Dedifferentiated amniotic fluid mesenchymal stem cell (primary cell): ENCODE data around the gene DMD.
"Not testable (repeated sequence)": the region's sequence is repeated elsewhere in the genome, so short reads cannot be mapped to it uniquely, and the experiment has no call there.

Experiments
- DNase-seq: peaks from one replicate; pipeline ENCODE4 v3.0.0-alpha.2; 2016; ENCODE audit errors: extremely low spot score

The DMD gene

DNA sequence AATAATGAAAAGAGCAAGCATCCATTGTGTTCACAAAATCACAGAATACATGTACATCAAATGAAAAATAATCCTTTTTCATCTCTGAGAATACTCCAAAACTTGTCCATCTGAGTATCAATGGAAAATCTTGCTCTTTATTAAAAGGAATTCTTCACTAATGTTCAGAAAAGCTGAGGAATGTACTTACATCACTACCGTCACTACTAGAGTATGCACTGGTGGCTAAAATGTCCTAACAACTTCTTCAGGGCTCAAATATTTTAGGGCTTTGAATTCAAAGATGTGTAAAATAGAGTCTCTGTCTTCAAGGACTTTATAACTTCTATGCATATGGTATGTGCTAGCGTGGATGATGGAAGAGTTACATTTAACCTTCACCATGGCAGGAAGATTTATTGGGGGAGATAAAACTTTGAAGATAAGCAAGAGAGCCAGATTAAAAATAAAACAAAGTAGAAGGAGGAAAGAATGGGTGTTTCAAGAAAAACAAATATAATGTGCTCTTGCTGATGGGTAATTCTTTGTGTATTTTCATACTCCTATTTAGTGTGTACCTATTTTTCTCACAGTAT, 55.1 kb downstream of the DMD start:
- no peak for DNase-seq

DNA sequence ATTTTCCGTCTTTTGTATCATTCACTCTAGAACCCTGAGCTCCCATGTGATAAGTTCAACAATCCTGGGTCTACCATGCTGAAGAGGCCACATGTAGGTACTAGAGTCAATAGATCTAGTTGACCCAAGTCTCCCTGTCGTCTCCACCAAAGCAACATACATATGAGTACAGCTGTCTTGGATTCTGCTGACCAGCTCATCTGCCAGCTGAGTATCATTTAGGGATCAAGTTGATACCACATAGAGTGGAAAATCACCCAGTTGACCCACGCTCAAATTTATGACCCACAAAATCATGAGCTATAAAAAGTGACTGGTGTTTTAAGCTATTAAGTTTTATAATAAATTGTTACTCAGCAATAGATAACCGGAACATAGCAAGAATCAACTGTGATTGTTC, 61.8 kb downstream of the DMD start:
- DNase-seq = no peak

DNA sequence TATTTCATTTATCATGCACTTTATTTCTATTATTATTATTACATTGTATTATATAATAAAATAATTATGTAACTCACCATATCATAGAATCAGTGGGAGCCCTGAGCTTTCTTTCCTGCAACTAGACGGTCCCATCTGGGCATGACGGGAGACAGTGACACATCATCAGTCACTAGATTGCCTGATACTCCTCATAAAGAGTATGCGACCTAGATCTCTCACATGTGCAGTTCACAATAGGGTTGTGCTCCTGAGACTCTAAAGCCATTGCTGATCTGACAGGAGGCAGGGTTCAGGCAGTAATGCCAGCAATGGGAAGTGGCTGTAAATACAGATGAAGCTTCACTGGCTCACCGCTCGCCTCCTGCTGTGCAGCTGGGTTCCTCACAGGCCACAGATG, 62.3 kb downstream of the DMD start:
- no peak for DNase-seq

DNA sequence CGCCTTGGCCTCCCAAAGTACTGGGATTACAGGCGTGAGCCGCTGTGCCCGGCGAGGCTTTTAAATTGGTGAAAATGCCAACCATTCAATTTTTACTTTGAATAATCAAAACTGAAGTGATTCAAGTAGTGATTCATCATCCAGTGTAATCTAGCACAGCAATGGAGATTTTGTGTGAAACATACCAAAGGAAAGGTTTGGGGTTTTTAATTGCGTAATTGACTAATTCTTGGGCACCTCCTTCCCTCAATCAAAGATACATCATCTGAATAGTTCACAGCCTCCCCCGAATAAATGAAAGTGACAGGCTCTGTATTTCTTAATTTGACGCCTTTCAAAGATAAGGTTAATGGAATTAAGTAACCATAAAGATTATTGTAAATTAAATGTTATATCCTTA, 69.0 kb downstream of the DMD start:
- DNase-seq = no peak

DNA sequence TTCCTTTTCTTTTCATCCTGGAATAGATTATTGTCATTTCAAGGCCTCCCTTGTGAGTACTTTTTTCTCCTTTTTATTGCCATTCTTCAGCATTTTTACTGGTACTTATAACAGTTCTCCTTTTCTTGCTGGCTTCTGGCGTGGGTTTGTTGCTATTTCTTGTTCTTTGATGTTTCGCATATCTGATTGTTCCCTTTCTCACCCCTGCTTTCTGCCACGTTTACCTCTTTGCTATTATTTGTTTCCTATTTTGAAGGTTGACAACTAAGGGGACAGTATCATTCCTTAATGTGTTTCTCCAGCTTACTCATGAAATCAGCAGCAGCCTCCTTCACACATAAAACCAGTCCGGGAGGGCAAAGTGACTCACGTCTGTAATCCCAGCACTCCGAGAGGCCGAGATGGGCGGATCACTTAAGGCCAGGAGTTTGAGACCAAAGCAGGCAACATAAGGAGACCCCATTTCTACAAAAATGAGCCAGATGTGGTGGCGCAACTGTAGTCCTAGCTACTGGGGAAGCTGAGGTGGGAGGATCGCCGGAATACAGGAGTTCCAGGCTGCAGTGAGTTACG, 72.6 kb downstream of the DMD start:
- DNase-seq = no peak

DNA sequence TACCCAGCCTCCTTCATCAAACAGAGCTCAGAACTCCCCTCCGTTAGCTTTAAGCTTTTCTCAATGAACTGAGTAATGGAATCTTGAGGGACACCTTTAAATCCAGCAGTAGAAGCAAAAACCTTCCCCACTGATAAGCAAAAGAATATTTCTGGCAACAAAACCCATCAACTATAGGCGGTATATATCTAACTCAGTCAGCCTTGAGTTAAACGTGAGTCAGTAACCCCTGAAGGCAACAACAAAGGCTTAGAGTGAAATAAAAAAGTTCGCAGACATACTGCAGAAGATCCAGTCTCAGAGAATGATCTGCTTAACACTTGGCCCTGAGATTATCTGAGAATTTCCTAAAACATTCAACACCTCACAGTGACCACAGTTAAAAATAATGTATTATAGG, 77.2 kb downstream of the DMD start:
- DNase-seq = no peak

DNA sequence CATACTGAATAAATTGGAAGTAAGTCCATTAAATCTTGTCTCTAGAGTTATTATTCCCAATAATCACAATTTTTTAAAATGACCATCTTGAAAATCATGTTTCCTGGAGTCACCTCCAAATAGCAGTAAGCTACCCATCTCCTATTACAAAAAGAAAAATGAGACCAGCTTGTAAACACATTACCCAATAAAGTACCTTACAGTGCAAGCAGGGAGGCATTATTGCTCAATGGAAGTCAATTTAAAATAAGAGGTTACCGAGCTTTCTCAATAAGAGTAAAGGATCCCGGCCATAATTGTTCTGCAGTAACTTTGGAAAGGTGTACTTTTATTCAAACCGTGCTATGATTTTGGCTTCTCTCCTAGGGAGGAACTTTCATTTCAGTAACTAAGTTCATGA, 78.0 kb downstream of the DMD start:
- DNase-seq = no peak

DNA sequence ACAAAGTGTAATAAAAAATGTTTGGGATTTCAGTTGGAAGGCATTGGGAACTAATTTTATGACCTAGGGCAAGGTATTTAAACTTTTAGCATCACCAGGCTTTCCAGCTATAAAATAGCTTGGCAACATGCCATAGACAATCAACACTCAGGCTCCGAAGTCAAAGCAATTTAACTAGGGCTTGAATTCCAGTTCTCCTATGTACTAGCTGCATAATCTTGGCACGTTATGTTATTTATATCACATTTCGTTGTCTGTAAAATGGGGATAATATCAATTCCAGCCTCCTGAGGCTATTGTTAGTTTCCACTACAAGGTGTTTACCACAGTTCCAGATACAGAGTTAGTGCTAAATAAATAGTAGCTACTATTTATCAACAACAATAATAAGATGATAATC, 78.8 kb downstream of the DMD start:
- no peak for DNase-seq

DNA sequence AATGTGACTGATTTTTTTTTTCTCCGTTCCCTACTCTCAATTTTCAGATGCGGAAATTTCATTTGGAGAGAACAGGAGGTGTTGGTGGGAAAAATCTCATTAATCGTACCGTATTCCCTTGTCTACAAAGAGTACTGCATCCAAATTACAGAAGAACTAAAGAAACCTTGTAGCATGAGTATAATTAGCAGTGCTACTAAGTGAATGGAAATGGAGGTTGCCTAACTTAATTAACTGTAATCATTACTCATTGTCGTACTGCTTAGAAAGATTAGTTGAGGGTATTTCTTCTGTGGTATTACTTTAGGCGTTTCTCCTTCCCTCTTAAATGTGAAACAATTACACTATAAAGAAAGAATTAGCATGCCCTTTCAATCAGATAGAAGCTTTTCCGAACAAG, 81.7 kb downstream of the DMD start:
- no peak for DNase-seq

DNA sequence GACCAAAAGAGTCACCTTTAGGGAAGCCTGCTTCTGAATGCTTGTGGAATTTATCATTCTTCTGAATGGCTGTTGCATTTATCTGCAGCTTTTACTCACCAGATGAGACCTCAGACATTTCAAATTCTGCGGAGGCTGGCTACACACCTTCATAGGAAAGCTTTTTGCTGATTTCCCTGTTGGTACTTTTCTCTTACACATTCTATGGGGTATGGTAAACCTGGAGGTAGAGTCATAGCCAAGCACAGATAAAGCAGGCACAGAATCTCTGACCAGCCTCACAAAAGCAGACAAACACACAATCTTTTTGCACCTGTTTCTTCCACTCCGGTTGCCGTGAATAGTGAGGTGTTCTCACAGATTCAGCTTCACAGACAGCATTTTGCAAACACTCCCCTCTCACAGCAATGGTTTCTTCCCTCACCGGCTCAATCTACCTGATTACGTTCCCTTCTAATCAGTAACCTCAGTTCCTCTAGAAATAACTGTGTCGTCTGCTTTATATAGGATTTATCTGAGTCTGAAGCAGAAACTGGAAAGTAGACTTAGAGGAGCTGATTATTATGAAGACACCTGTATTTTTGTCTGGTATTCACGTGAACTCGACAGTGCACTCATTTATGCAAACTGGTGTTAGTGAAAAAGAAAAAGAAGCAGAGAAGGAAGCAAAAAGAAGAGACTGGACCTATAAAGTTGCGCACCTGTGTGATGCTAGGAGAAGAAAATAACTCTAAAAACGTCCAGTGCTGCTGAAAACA, 83.1 kb downstream of the DMD start:
- no peak for DNase-seq

DNA sequence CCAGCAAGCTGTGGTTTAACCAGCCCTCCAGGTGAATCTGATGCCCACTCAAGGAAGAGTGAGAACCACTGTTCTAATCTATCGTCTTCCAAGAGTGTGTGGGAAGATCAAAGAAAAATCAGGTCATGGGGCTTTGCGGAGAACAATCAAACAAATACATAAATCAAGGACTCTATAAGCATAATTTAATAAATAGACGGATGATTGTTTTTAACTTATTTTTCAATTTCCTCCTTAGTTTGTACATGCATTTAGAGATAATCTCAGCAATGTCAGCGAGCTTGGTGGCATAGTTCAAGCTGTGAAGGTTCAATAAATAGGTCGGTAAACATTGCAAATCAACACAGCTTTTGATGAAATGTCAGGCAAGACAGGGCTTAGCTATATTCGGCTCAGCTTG, 84.9 kb downstream of the DMD start:
- no peak for DNase-seq

DNA sequence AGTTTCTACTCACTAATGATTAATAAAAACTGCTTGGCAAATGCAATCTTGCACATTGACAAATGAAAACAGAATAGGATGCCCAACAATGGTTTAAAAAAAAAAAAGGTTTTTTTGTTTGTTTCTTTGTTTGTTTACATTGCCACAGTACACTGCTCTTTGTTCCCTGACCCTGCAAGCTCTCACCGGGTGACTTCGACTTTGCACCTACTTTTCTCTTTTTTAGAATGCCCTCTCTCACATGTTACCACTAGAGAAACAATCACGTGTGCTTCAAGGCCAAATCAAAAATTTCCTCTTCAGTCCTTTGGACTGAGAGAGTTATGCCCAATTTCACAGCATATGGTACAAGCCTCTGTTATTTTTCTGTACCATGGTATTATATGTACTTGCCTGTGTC, 101.5 kb downstream of the DMD start:
- no peak for DNase-seq

DNA sequence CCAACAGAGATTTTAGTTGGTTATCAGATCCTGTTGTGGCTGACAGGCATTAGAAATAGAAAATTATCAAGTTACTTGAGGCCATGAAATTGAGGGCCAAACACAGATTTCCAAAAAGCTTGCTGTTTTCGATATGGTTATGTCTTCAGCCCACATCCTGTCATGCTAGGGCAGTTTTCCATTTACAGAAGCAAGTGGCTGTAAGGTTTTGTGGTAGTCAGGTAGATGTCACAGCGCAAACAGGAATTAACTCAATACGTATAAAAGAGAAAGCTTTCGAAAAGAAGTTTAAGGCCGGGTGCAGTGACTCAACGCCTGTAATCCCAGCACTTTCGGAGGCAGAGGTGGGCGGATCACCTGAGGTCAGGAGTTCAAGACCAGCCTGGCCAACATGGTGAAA, 104.6 kb downstream of the DMD start:
- no peak for DNase-seq

DNA sequence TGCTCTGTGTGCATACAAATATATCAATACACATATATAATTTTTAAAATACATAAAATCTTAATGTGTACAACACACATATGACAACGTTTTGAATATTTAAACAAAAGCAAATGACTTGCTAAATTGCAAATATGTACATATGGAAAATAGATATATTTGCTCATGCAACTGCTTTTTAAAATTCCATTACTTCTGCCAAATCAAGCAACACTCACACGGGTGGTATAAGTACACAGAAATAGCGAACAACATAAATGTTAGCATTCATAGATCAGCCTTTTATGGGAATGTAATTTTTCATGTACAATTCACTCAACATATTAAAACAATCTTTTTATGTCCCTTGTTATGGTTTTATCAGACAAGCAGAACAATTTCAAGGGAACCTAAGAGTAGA, 116.3 kb downstream of the DMD start:
- DNase-seq = no peak

DNA sequence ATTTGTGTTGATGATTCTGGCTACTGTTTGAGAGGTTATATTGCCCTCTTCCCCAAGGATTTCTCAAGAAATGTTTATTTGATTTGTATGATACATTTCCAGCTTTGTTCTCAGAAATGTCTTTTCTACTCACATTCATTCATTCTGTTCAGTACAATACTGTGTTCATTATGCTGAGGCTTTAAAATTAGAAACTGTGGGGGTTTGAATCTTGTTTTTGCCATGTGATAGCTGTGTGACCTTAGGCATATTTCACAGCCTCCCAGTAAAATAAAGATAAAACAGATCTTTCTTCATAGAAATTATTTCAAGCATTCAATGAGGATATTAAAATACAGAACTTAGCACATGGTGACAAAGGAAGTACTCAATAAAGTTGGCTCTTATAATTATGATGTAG, 123.9 kb downstream of the DMD start:
- no peak for DNase-seq

DNA sequence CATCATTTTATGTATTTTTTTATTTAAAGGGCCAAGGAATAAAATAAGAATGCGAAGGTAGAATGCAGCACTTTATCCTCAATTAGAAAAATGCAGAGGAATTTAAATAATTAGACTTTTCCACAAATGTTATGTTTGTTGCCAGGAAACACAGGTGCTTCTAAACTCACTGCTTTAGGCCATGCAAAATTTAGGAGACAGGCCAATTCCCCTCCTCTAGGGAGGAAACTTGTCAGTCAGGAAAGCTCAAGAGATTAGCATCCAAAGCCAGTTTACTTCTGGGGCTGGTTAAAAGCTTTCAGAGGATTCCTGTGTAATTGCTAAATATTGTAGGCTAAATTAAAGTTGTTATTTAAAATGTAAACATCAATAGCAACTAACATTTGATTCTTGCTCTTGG, 124.5 kb downstream of the DMD start:
- no peak for DNase-seq

DNA sequence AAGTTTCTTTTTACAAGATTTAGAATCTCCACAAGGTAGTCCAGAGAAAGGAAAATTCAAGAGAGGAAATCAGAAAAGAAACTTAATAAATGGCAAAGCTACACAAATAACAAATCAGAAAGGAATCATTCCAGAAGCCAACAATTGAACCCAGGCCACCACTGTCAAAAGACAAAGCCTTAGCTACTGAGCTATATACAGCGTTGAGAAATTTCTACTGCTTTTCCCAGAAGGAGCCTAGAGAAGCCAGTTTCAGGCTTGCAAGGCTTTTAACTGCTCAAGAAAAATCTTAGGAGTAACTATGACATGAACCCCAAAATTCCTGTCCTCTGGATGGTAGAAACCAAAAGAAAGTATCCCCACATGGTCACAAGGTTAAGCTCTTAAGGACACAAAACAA, 129.0 kb downstream of the DMD start:
- DNase-seq = no peak

DNA sequence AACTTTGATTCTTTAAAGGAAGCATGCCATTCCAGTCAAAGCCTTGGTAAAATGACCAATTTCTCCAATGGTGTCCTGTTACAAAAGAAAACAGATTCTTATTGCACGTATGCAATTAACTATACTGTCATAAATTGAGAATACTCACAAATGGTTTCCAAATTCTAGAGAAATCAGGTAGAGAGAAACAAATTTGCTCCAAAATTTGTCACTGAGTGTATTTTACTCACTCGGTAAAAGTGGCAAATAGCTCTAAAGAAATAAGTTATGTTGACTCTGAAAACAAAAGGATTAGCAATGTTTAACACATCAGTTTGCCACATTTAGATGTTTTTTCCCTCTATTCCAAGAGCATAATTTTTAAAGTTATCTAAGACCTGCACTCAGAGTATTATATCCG, 133.1 kb downstream of the DMD start:
- DNase-seq = no peak

DNA sequence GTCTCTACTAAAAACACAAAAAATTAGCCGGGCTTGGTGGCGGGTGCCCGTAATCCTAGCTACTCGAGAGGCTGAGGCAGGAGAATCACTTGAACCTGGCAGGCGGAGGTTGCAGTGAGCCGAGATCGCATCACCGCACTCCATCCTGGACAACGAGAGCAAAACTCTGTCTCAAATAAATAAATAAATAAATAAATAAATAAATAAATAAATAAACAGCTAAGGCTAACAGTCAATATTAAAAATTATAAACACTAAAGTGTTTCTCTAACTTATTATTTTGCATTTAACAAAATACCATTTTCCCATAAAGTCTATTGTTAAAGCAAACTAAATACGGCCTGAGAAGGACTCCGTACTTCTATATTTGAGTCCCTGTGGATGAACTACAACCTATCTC, 137.7 kb downstream of the DMD start:
- DNase-seq = not testable (repeated sequence)

DNA sequence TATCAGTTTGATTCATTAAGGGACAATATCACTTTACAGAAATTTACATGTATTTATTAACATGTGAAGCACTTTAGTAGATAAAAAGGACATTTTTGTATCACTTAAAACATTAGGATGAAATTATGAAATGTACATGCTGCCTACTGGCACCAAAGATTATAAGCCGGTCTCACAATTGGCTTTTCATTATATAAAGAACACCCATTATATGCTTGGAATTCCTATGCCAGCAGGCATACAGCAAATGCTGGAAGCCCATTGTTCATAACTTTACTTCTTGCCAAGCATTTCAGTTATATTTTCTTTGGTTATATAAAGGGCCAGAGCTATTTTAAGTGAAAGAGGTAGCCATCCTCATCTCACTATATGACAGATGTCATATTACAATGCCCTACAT, 145.9 kb downstream of the DMD start:
- DNase-seq = no peak

DNA sequence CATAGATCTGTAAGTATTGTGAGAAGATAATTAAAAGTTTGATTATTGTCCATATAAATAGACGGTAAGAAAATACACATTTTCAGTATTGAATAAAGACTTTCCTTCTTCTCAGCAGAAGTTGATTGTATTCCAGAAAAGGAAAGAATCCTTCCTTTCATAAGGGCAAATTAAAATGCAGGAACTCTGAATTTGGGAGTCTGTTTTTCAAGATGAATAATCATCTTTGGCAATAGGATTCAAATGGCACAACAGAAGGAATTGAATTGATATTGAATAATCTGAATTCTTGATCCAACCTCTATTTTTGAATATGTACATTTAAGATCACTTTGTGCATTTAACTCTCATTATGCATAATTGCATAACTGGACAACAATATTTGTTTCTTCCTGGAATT, 149.3 kb downstream of the DMD start:
- no peak for DNase-seq

DNA sequence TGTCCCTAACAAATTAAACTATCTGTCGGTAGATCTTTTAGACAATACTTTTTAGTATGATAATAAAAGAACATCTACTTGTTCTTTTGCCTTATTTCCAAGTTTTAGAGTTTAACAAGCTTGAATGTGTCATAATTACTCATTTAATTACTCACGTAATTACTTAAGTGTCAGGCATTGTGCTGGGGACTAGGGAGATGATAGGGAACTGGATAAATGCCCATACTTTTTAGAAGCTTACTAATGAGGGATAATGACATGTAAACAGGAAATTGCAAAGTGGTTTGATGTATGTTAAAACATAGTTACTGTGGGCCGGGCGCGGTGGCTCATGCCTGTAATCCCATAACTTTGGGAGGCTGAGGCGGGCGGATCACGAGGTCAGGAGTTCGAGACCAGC, 158.3 kb downstream of the DMD start:
- DNase-seq = no peak

DNA sequence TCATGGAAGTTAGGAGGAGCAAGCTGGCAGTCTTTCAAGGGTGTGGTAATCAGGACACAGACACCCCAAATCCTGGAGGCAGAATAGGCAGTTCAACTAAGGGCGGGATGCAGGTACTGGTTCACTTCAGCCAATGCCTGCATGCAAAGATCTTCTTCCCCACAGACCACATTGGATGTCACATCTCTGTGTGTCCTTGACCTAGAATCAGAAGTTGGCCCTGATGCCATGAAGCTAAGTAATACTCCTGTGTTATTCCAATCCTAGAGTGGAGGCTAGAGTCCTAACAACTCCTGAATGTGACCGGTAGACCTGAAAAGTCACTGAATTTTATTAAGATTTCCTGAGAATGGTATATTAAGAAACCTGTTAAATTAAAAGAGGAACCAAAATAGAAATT, 165.5 kb downstream of the DMD start:
- no peak for DNase-seq

DNA sequence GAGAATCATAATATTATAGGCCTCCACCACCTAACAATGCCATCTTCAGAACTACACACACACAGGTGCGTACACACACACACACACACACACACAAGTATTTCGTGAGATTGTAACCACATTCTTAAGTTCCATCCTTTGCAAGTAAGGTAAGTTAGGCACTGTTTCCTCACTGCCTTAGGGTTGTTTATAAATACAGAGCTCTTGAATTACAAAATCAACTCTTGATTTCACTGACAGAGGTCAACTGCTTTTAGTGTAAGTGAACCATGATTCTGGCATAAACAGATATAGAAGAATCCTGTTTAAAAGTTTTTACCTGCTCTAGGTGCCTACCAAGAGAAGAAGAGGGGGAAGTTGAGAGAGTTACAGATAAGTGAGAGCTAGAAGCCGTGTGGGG, 166.1 kb downstream of the DMD start:
- DNase-seq = no peak
